Breast epithelium (tissue), 3 donors: ENCODE results near the gene FXYD3.

Experiments
- POLR2A ChIP-seq: fragments of 450-650 bp; IDR thresholded peaks from one replicate; pipeline ENCODE4 v1.6.1; 2016; ENCODE audit warnings: antibody characterized with exemption, mild to moderate bottlenecking, moderate library complexity
- POLR2AphosphoS5 ChIP-seq, 3 donors: sonication (generic); formaldehyde crosslinking; IDR thresholded peaks; one replicate each; pipeline ENCODE4 v1.6.1; 2017; ENCODE audit warnings: antibody characterized with exemption in 3 of 3
- TF ChIP-seq, protein P1 (sequence below), 3 donors: fragments of 450-650 bp; IDR thresholded peaks; one replicate each; pipeline ENCODE4 v1.5.1; 2016 to 2017; ENCODE audit warnings: antibody characterized with exemption in 3 of 3, mild to moderate bottlenecking in 3 of 3, moderate library complexity in 3 of 3

GRCh38 chr19:35089554-35089953, 26.1 kb upstream of the FXYD3 start:
- TF ChIP-seq, protein P1, sequence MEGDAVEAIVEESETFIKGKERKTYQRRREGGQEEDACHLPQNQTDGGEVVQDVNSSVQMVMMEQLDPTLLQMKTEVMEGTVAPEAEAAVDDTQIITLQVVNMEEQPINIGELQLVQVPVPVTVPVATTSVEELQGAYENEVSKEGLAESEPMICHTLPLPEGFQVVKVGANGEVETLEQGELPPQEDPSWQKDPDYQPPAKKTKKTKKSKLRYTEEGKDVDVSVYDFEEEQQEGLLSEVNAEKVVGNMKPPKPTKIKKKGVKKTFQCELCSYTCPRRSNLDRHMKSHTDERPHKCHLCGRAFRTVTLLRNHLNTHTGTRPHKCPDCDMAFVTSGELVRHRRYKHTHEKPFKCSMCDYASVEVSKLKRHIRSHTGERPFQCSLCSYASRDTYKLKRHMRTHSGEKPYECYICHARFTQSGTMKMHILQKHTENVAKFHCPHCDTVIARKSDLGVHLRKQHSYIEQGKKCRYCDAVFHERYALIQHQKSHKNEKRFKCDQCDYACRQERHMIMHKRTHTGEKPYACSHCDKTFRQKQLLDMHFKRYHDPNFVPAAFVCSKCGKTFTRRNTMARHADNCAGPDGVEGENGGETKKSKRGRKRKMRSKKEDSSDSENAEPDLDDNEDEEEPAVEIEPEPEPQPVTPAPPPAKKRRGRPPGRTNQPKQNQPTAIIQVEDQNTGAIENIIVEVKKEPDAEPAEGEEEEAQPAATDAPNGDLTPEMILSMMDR (IDR thresholded peaks at IDR 0.05) = no peak
- no peak for TF ChIP-seq POLR2A
- TF ChIP-seq POLR2AphosphoS5 (IDR thresholded peaks at IDR 0.05) = no peak
